Karpas-422 (cell line): ENCODE data around the gene CCNH. TPM values are rescaled to one million over a fixed set of nuclear protein-coding genes. Genes with fewer than 3 reads are reported as not detected.

Experiments used
- DNase-seq: peaks from one replicate; pipeline ENCODE4 v3.0.0-alpha.2; 2015
- H2AFZ ChIP-seq: fragments of 200-600 bp; sonication (generic); 2 replicates; pipeline ENCODE4 v1.6.1; 2014; ENCODE audit warnings: antibody characterized with exemption, low read length, mixed read lengths
- H3K27ac ChIP-seq: fragments of 200-600 bp; sonication (generic); 2 replicates; pipeline ENCODE4 v1.5.1; 2014; ENCODE audit warnings: mild to moderate bottlenecking, low read length, moderate library complexity
- H3K27me3 ChIP-seq: fragments of 200-600 bp; sonication (generic); 2 replicates; pipeline ENCODE4 v1.6.1; 2014; ENCODE audit warnings: low read length, mixed read lengths
- H3K36me3 ChIP-seq: fragments of 200-600 bp; sonication (generic); 2 replicates; pipeline ENCODE4 v1.6.1; 2014; ENCODE audit warnings: low read length, mixed read lengths; ENCODE audit not compliant: insufficient read depth
- H3K4me1 ChIP-seq: fragments of 200-600 bp; sonication (generic); 2 replicates; pipeline ENCODE4 v1.6.1; 2014; ENCODE audit warnings: mild to moderate bottlenecking, low read length, mixed read lengths
- H3K4me2 ChIP-seq: fragments of 200-600 bp; sonication (generic); 2 replicates; pipeline ENCODE4 v1.6.1; 2014; ENCODE audit warnings: low read length, low read depth, mild to moderate bottlenecking; ENCODE audit not compliant: poor library complexity, severe bottlenecking
- H3K4me3 ChIP-seq: fragments of 200-600 bp; sonication (generic); 2 replicates; pipeline ENCODE4 v1.5.1; 2014; ENCODE audit warnings: mild to moderate bottlenecking, antibody characterized with exemption, low read length, mixed read lengths
- H3K79me2 ChIP-seq: fragments of 200-600 bp; sonication (generic); 2 replicates; pipeline ENCODE4 v1.6.1; 2014; ENCODE audit warnings: mild to moderate bottlenecking, low read length, mixed read lengths
- H3K9ac ChIP-seq: fragments of 200-600 bp; sonication (generic); 2 replicates; pipeline ENCODE4 v1.6.0; 2014; ENCODE audit warnings: low read length
- H3K9me2 ChIP-seq: fragments of 200-600 bp; sonication (generic), shearing (Covaris generic); replicated peaks from 2 replicates; pipeline ENCODE4 v1.6.0; 2014; ENCODE audit warnings: mild to moderate bottlenecking, low read length, moderate library complexity; ENCODE audit not compliant: insufficient read depth
- H3K9me3 ChIP-seq: fragments of 300-700, 200-600 bp; sonication (generic); 2 replicates; pipeline ENCODE4 v1.6.1; 2014; ENCODE audit warnings: low read length, mixed read lengths
- H4K20me1 ChIP-seq: fragments of 200-600 bp; sonication (generic); 2 replicates; pipeline ENCODE4 v1.6.1; 2014; ENCODE audit warnings: mild to moderate bottlenecking, antibody characterized with exemption, low read length, low read depth; ENCODE audit not compliant: insufficient read depth
- small RNA-seq: library from RNA; depleted of rRNA; stranded (forward); fragments of <200 nt; gene quantifications from one replicate; pipeline ENCODE3, GENCODE V24; 2014
- total RNA-seq: library from RNA; depleted of rRNA; stranded (reverse); fragments of >200 nt; shearing (Covaris generic); gene quantifications from 2 replicates; pipeline ENCODE4 v1.2.3, GENCODE V29; 2014; ENCODE audit warnings: low replicate concordance; rRNA removed

Gene CCNH
- total RNA-seq, 1 experiment from 2014 or later, result 149 TPM

GRCh38 chr5:87347841-87348240 is 64.9 kb downstream of the CCNH start:
- H3K9me3 ChIP-seq, result no peaks in the 10 kb centered on the region
- H2AFZ ChIP-seq, result no peak overlapping the region
- peaks cover 3% of the 10 kb centered on the region; the same call in 1 of the 2 replicates for H3K79me2 ChIP-seq
- H3K4me2 ChIP-seq, result no peak overlapping the region
- H3K4me3 ChIP-seq, result no peak overlapping the region
- H3K27ac ChIP-seq, result peak overlapping the region; percentile 39; the same call in 1 of the 2 replicates
- peaks cover 16% of the 10 kb centered on the region for H3K4me1 ChIP-seq
- no peak overlapping the region for H3K9ac ChIP-seq
- H3K27me3 ChIP-seq, result no peaks in the 10 kb centered on the region
- no peaks in the 10 kb centered on the region for H4K20me1 ChIP-seq
- no peaks in the 10 kb centered on the region for H3K9me2 ChIP-seq
- DNase-seq, result no peak
- H3K36me3 ChIP-seq, result peaks cover 18% of the 10 kb centered on the region

- H3K36me3 ChIP-seq, result peaks cover 22% of the 10 kb centered on the region
- peaks cover 16% of the 10 kb centered on the region for H3K4me1 ChIP-seq
- no peaks in the 10 kb centered on the region for H4K20me1 ChIP-seq
- DNase-seq, result no peak
- no peaks in the 10 kb centered on the region for H3K27me3 ChIP-seq
- H3K79me2 ChIP-seq, result peaks cover 3% of the 10 kb centered on the region; the same call in 1 of the 2 replicates
- no peak overlapping the region for H3K4me3 ChIP-seq
- no peak overlapping the region for H2AFZ ChIP-seq
- no peak overlapping the region for H3K4me2 ChIP-seq
- H3K9me3 ChIP-seq, result no peaks in the 10 kb centered on the region
- no peaks in the 10 kb centered on the region for H3K9me2 ChIP-seq
- no peak overlapping the region for H3K9ac ChIP-seq
- H3K27ac ChIP-seq, result peak overlapping the region; percentile 39; the same call in 1 of the 2 replicates
These were observed 65.5 kb downstream of the CCNH start for GRCh38 chr5:87347272-87347671.

Small RNA genes within 50 kb of the gene (small RNA-seq; reads per million reads assigned to genes)
- gene RNU6-727P, result not detected

Other genes with a start within 250 kb of the CCNH start
- 18.0 and 26.3 TPM in 2 replicates for gene RASA1, start 145.0 kb downstream of the CCNH start, total RNA-seq